PC-9 (cell line): Measurements from ENCODE around the gene NFYC. TPM values are rescaled to one million over a fixed set of nuclear protein-coding genes. Genes with fewer than 3 reads are reported as not detected.
"Not testable (repeated sequence)": the region's sequence is repeated elsewhere in the genome, so short reads cannot be mapped to it uniquely, and the experiment has no call there.

Source experiments
- BruUV-seq: library from RNA; stranded (reverse); fragments of 400-500 nt; replicated peaks from 2 replicates; lab custom pipeline; 2021; lab: Mats Ljungman, UMichigan
- CTCF ChIA-PET: fragments of 300-600 bp; sonication (Branson Sonifier 250); formaldehyde crosslinking; loops from one replicate; lab custom pipeline; 2022; ENCODE audit warnings: antibody characterized with exemption; lab: Charles Lee
- POLR2A ChIA-PET: fragments of 300-600 bp; sonication (Branson Sonifier 250); formaldehyde crosslinking; loops from one replicate; lab custom pipeline; 2022; ENCODE audit warnings: antibody characterized with exemption; ENCODE audit not compliant: unreplicated experiment; lab: Charles Lee
- DNase-seq, 2 experiments: peaks; one replicate each; pipeline versions ENCODE4 v3.0.0 to v3.0.0-alpha.2; 2015 to 2022; ENCODE audit warnings: mixed read lengths in 1 of 2
- H2AFZ ChIP-seq: fragments of 200-600 bp; sonication (generic); 2 replicates; pipeline ENCODE4 v1.8.1; 2017; ENCODE audit warnings: antibody characterized with exemption
- H3F3A ChIP-seq: fragments of 200-600 bp; sonication (generic); 2 replicates; pipeline ENCODE4 v1.8.1; 2017; ENCODE audit warnings: antibody characterized with exemption, mild to moderate bottlenecking, low read depth; ENCODE audit not compliant: insufficient read depth
- H3K27ac ChIP-seq: fragments of 200-600 bp; sonication (generic); 2 replicates; pipeline ENCODE4 v1.6.1; 2016; ENCODE audit warnings: mixed run types
- H3K27me3 ChIP-seq: fragments of 200-600 bp; sonication (generic); 2 replicates; pipeline ENCODE4 v1.6.1; 2016; ENCODE audit warnings: low read depth, mixed run types; ENCODE audit not compliant: insufficient read depth
- H3K36me3 ChIP-seq: fragments of 200-600 bp; sonication (generic); 2 replicates; pipeline ENCODE4 v1.6.1; 2016; ENCODE audit warnings: low read depth, mixed run types
- H3K4me1 ChIP-seq: fragments of 200-600 bp; sonication (generic); replicated peaks from 2 replicates; pipeline ENCODE4 v1.6.1; 2016; ENCODE audit warnings: mixed run types; ENCODE audit not compliant: insufficient read depth
- H3K4me2 ChIP-seq: fragments of 200-600 bp; sonication (generic); 2 replicates; pipeline ENCODE4 v1.6.1; 2017; ENCODE audit warnings: mixed run types
- H3K4me3 ChIP-seq: fragments of 200-600 bp; sonication (generic); 2 replicates; pipeline ENCODE4 v1.6.1; 2016; ENCODE audit warnings: mixed run types
- H3K79me2 ChIP-seq: fragments of 200-600 bp; sonication (generic); 2 replicates; pipeline ENCODE4 v1.6.1; 2017; ENCODE audit warnings: low read depth, mixed run types
- H3K9me2 ChIP-seq: fragments of 200-600 bp; sonication (generic); 2 replicates; pipeline ENCODE4 v1.8.1; 2017; ENCODE audit warnings: mild to moderate bottlenecking; ENCODE audit not compliant: insufficient read depth
- H3K9me3 ChIP-seq: fragments of 200-600 bp; sonication (generic); 2 replicates; pipeline ENCODE4 v1.8.1; 2016; ENCODE audit warnings: low read depth; ENCODE audit not compliant: insufficient read depth
- H4K20me1 ChIP-seq: fragments of 200-600 bp; sonication (generic); 2 replicates; pipeline ENCODE4 v1.8.1; 2017; ENCODE audit not compliant: insufficient read depth
- CTCF ChIP-seq: fragments of 200-600 bp; sonication (generic); conservative IDR thresholded peaks from 2 replicates; pipeline ENCODE4 v1.6.1; 2017; ENCODE audit warnings: mixed run types, antibody characterized with exemption, mild to moderate bottlenecking, moderate library complexity
- EZH2 ChIP-seq: fragments of 200-600 bp; sonication (generic); IDR thresholded peaks from 2 replicates; pipeline ENCODE4 v1.8.0; 2017; ENCODE audit warnings: antibody characterized with exemption, low read depth
- intact Hi-C: fragments of 100-400 bp; cut with micrococcal nuclease; formaldehyde crosslinking; loops from one replicate; pipeline ENCODE4 v1.10.0; 2022; ENCODE audit not compliant: unreplicated experiment
- total RNA-seq: library from RNA; stranded (reverse); gene quantifications from 2 replicates; pipeline ENCODE4 v1.2.3, GENCODE V29; 2021

NFYC gene
- total RNA-seq, 1 experiment from 2014 or later: 91.1 TPM

GRCh38 chr1:40701684-40702083 is 10.2 kb downstream of the NFYC start:
- H3K4me2 ChIP-seq: no peak overlapping the region
- H3K9me2 ChIP-seq: no peaks in the 10 kb centered on the region
- intact Hi-C loops: no loop called here
- no TSS peak for BruUV-seq
- H3K27me3 ChIP-seq: no peaks in the 10 kb centered on the region
- no peaks in the 10 kb centered on the region for H3K9me3 ChIP-seq
- CTCF ChIA-PET: interaction anchor here (0.9 kb wide), 1 partner anchor 148 kb away, joined by 3 read pairs; no protein-coding TSS in a partner anchor
- no peak for DNase-seq
- H3K27ac ChIP-seq: no peak overlapping the region
- 0 out of 2 replicates have a peak, but pooled peaks cover 1% of the 10 kb centered on the region for H3K36me3 ChIP-seq
- H3K79me2 ChIP-seq: peaks cover 98% of the 10 kb centered on the region
- POLR2A ChIA-PET: no interaction called here
- TF ChIP-seq EZH2 (no peak), CTCF (no peak)
- H3K4me3 ChIP-seq: no peak overlapping the region
- H3F3A ChIP-seq: no peaks in the 10 kb centered on the region
- peaks cover 7% of the 10 kb centered on the region; the same call in 1 of the 2 replicates for H3K4me1 ChIP-seq
- H2AFZ ChIP-seq: no peak overlapping the region
- 0 out of 2 replicates have a peak, but pooled peaks cover 7% of the 10 kb centered on the region for H4K20me1 ChIP-seq

GRCh38 chr1:40702810-40703209 is 11.3 kb downstream of the NFYC start:
- H3K4me1 ChIP-seq, H3K4me2 ChIP-seq, BruUV-seq, intact Hi-C loops, DNase-seq, H4K20me1 ChIP-seq, H3K4me3 ChIP-seq, H3K27ac ChIP-seq, H3K36me3 ChIP-seq, H3K27me3 ChIP-seq, H3F3A ChIP-seq, H3K9me3 ChIP-seq, H3K9me2 ChIP-seq, H2AFZ ChIP-seq: not testable (repeated sequence)
- peaks cover 92% of the 10 kb centered on the region for H3K79me2 ChIP-seq
- ChIA-PET CTCF (interaction anchor here (0.6 to 1.0 kb wide), 5 partner anchors 9 to 90 kb away, joined by 3 to 27 read pairs (median 3); no protein-coding TSS in a partner anchor), POLR2A (interaction anchor here (0.6 to 1.5 kb wide), 3 partner anchors 11 to 347 kb away, joined by 4 to 22 read pairs (median 5); partner anchors contain the start of gene NFYC)

GRCh38 chr1:40703316-40703715 is 11.8 kb downstream of the NFYC start:
- H3K4me2 ChIP-seq: peak overlapping the region; percentile 2; the same call in 1 of the 2 replicates

More at GRCh38 chr1:40703316-40703715, 11.8 kb downstream of the NFYC start:
- POLR2A ChIA-PET: interaction anchor here (0.5 to 1.5 kb wide), 10 partner anchors 12 to 684 kb away, joined by 3 to 30 read pairs (median 4); partner anchors contain the start of gene NFYC
- no peak overlapping the region for H2AFZ ChIP-seq
- no peaks in the 10 kb centered on the region for H3K27me3 ChIP-seq
- intact Hi-C loops: no loop called here
- no peaks in the 10 kb centered on the region for H3K9me2 ChIP-seq
- peaks cover 92% of the 10 kb centered on the region for H3K79me2 ChIP-seq
- no peaks in the 10 kb centered on the region for H3F3A ChIP-seq
- CTCF ChIA-PET: interaction anchor here (0.6 to 1.2 kb wide), 8 partner anchors 10 to 811 kb away, joined by 3 to 7 read pairs (median 3); no protein-coding TSS in a partner anchor
- peak in 1 of 2 experiments; percentile 24 for DNase-seq
- H4K20me1 ChIP-seq: no peaks in the 10 kb centered on the region
- H3K9me3 ChIP-seq: no peaks in the 10 kb centered on the region
- peak overlapping the region; percentile 31; the same call in 1 of the 2 replicates for H3K27ac ChIP-seq
- no TSS peak for BruUV-seq
- peaks cover 11% of the 10 kb centered on the region for H3K4me1 ChIP-seq
- no peaks in the 10 kb centered on the region for H3K36me3 ChIP-seq
- TF ChIP-seq EZH2: no peak
- TF ChIP-seq CTCF: no peak
- H3K4me3 ChIP-seq: no peak overlapping the region
